Uterus (tissue), 4 donors: ENCODE measurements around the gene PLAU. TPM values are rescaled to one million over a fixed set of nuclear protein-coding genes. Genes with fewer than 3 reads are reported as not detected.

Experiments used
- DNase-seq, 2 donors: peaks; one replicate each; pipeline ENCODE4 v3.0.0-alpha.2; 2019 to 2020
- H3K27ac ChIP-seq, 2 donors: fragments of 200-600 bp; sonication (generic); 1 replicate in 1 of 2; 2 replicates in 1 of 2; pipeline ENCODE4 v1.5.1; 2016 to 2018
- H3K27me3 ChIP-seq, 2 donors: fragments of 200-600 bp; sonication (generic); one replicate each; pipeline ENCODE4 v1.5.1; 2018 to 2019; ENCODE audit warnings: control low read depth in 1 of 2
- H3K36me3 ChIP-seq, 2 donors: fragments of 200-600 bp; sonication (generic); one replicate each; pipeline ENCODE4 v1.5.1; 2019; ENCODE audit warnings: control low read depth in 1 of 2
- H3K4me1 ChIP-seq, 2 donors: fragments of 200-600 bp; sonication (generic); one replicate each; pipeline ENCODE4 v1.5.1; 2018 to 2019; ENCODE audit warnings: control low read depth in 1 of 2
- H3K4me3 ChIP-seq, 2 donors: fragments of 200-600 bp; sonication (generic); 1 replicate in 1 of 2; 2 replicates in 1 of 2; pipeline ENCODE4 v1.5.1; 2018 to 2019; ENCODE audit warnings: mild to moderate bottlenecking in 1 of 2
- H3K9me3 ChIP-seq, 2 donors: fragments of 200-600 bp; sonication (generic); one replicate each; pipeline ENCODE4 v1.5.1; 2019; ENCODE audit warnings: control low read depth in 1 of 2
- CTCF ChIP-seq, 4 experiments: fragments of 200-600 bp in 2 of 4; fragments of 450-650 bp in 2 of 4; sonication (generic) in 2 of 4; IDR thresholded peaks; one replicate each; pipeline ENCODE4 v1.5.1; 2016 to 2019; ENCODE audit warnings: antibody characterized with exemption in 4 of 4, mild to moderate bottlenecking in 2 of 4, moderate library complexity in 1 of 4
- POLR2A ChIP-seq, 2 donors: fragments of 450-650 bp; IDR thresholded peaks; one replicate each; pipeline ENCODE4 v1.6.1; 2016; ENCODE audit warnings: antibody characterized with exemption in 2 of 2, mild to moderate bottlenecking in 1 of 2, moderate library complexity in 1 of 2
- intact Hi-C: fragments of 100-400 bp; cut with DNase I; formaldehyde crosslinking; loops from one replicate; pipeline ENCODE4 v1.15.1; 2023; ENCODE audit warnings: low total_unique reads
- total RNA-seq, 4 donors: library from RNA; depleted of rRNA in 3 of 4; stranded (reverse); fragments of >200 nt in 3 of 4; gene quantifications; one replicate each; pipeline versions ENCODE4 v1.1.0 to v1.2.4, GENCODE V29; 2014 to 2023
- donor health status: DM: yes; HTN: yes; CAD: no.

The PLAU gene
- total RNA-seq, 4 donors from 2014 or later = 1.8 to 15.3 (median 9.0) TPM

GRCh38 chr10:73902351-73902750 lies 8.6 kb upstream of the PLAU start:
- intact Hi-C loops = no loop called here
- H3K9me3 ChIP-seq = no peaks in the 10 kb centered on the region
- H3K27me3 ChIP-seq = no peaks in the 10 kb centered on the region
- H3K4me1 ChIP-seq = no peaks in the 10 kb centered on the region
- no peak for DNase-seq
- no peak overlapping the region for H3K27ac ChIP-seq
- no peaks in the 10 kb centered on the region for H3K36me3 ChIP-seq
- no peak for TF ChIP-seq CTCF (IDR thresholded peaks at IDR 0.05)
- TF ChIP-seq POLR2A (IDR thresholded peaks at IDR 0.05) = no peak
- no peak overlapping the region for H3K4me3 ChIP-seq

- H3K4me3 ChIP-seq = no peak overlapping the region
- no peaks in the 10 kb centered on the region for H3K4me1 ChIP-seq
- H3K27me3 ChIP-seq = no peaks in the 10 kb centered on the region
- TF ChIP-seq POLR2A (IDR thresholded peaks at IDR 0.05) (no peak), CTCF (IDR thresholded peaks at IDR 0.05) (no peak)
- H3K27ac ChIP-seq = peak overlapping the region; percentile 88 to 93
- no peak for DNase-seq
- H3K36me3 ChIP-seq = no peaks in the 10 kb centered on the region
- intact Hi-C loops = no loop called here
- no peaks in the 10 kb centered on the region for H3K9me3 ChIP-seq
Observed at GRCh38 chr10:73905256-73906020, 5.5 kb upstream of the PLAU start.

- Histone ChIP-seq H3K36me3 (no peaks in the 10 kb centered on the region), H3K27me3 (no peaks in the 10 kb centered on the region), H3K9me3 (no peaks in the 10 kb centered on the region), H3K27ac (peak overlapping the region; percentile 88 to 93), H3K4me1 (no peaks in the 10 kb centered on the region), H3K4me3 (no peak overlapping the region)
- intact Hi-C loops = no loop called here
- peak; percentile 89 to 90 for DNase-seq
- TF ChIP-seq POLR2A (IDR thresholded peaks at IDR 0.05) = peak in 1 of 2 donors; percentile 26
- TF ChIP-seq CTCF (IDR thresholded peaks at IDR 0.05) = peak in 2 of 4 experiments; percentile 5 to 20
Observed at GRCh38 chr10:73906524-73907447, 4.1 kb upstream of the PLAU start.

- Histone ChIP-seq H3K27me3 (no peaks in the 10 kb centered on the region), H3K4me1 (no peaks in the 10 kb centered on the region), H3K27ac (peak overlapping the region; percentile 88 to 93), H3K36me3 (no peaks in the 10 kb centered on the region), H3K4me3 (no peak overlapping the region), H3K9me3 (no peaks in the 10 kb centered on the region)
- intact Hi-C loops = no loop called here
- DNase-seq = no peak
- TF ChIP-seq POLR2A (IDR thresholded peaks at IDR 0.05) (no peak), CTCF (IDR thresholded peaks at IDR 0.05) (no peak)
Observed at GRCh38 chr10:73907841-73908517, 3.0 kb upstream of the PLAU start.
